HepG2 (cell line): ENCODE measurements around the gene ARMH3. TPM values are rescaled to one million over a fixed set of nuclear protein-coding genes. Genes with fewer than 3 reads are reported as not detected.

ENCODE experiments used
- ATAC-seq: fragments of 200-7000 bp; cut with Tn5 transposase; 3 replicates; pipeline ENCODE4 v1.9.1; 2020; ENCODE audit warnings: mild to moderate bottlenecking, moderate library complexity
- BruUV-seq: library from RNA; stranded (reverse); fragments of 400-500 nt; replicated peaks from 2 replicates; lab custom pipeline; 2021; lab: Mats Ljungman, UMichigan
- CTCF ChIA-PET: fragments of 300-600 bp; formaldehyde crosslinking; extraction: SDS; loops from one replicate; lab custom pipeline; 2021; ENCODE audit warnings: low total read pairs, inconsistent platforms, low intra/inter-chr PET ratio; lab: Yijun Ruan, JAX
- POLR2A ChIA-PET: fragments of 350-600 bp; sonication (Branson Sonifier 250); formaldehyde crosslinking; loops from one replicate; lab custom pipeline; 2020; ENCODE audit warnings: antibody characterized with exemption, inconsistent platforms; lab: Yijun Ruan, JAX
- DNase-seq: peaks from one replicate; pipeline ENCODE4 v3.0.0-alpha.2; 2015; ENCODE audit warnings: low spot score
- FAIRE-seq: peaks from 3 replicates; lab custom pipeline; 2011; peaks lifted over from hg19 to GRCh38; lab: Jason Lieb, UNC
- H2AFZ ChIP-seq: one replicate; pipeline ENCODE4 v1.6.1; 2011; ENCODE audit warnings: low read length, inconsistent platforms
- H3K27ac ChIP-seq: fragments of 300-600 bp; 3 replicates; pipeline ENCODE4 v1.8.0; 2011; ENCODE audit warnings: mixed run types, mild to moderate bottlenecking, mixed read lengths, low read length, inconsistent platforms; ENCODE audit not compliant: insufficient read depth; ENCODE audit errors: extremely low read length
- H3K27me3 ChIP-seq, 2 experiments: fragments of 200-600 bp in 1 of 2; 2 replicates in 1 of 2; 3 replicates in 1 of 2; pipeline versions ENCODE4 v1.6.0 to v1.8.0; 2011; ENCODE audit warnings: low read length in 2 of 2, mild to moderate bottlenecking in 2 of 2, moderate library complexity in 2 of 2, inconsistent platforms in 1 of 2; ENCODE audit not compliant: insufficient read depth in 2 of 2, control insufficient read depth in 1 of 2
- H3K36me3 ChIP-seq, 2 experiments: fragments of 200-600 bp in 1 of 2; replicated peaks in 1 of 2; 2 replicates in 1 of 2; 3 replicates in 1 of 2; pipeline versions ENCODE4 v1.5.1 to v1.8.0; 2011; ENCODE audit warnings: low read length in 2 of 2, inconsistent platforms in 1 of 2; ENCODE audit not compliant: insufficient read depth in 2 of 2, control insufficient read depth in 1 of 2
- H3K4me1 ChIP-seq: 2 replicates; pipeline ENCODE4 v1.5.1; 2012; ENCODE audit warnings: low read length, inconsistent platforms; ENCODE audit not compliant: insufficient read depth
- H3K4me2 ChIP-seq: 2 replicates; pipeline ENCODE4 v1.6.0; 2011; ENCODE audit warnings: low read depth, low read length, inconsistent platforms
- H3K4me3 ChIP-seq, 3 experiments: fragments of 200-600 bp in 1 of 3; sonication (generic), shearing (Covaris generic) in 1 of 3; replicated peaks in 1 of 3; 2 replicates each; pipeline ENCODE4 v1.5.1; 2011 to 2016; ENCODE audit warnings: low read length in 3 of 3, inconsistent platforms in 2 of 3, low read depth in 2 of 3, mild to moderate bottlenecking in 2 of 3, control low read depth in 1 of 3, mixed read lengths in 1 of 3; ENCODE audit not compliant: insufficient read depth in 1 of 3
- H3K79me2 ChIP-seq: one replicate; pipeline ENCODE4 v1.6.1; 2011; ENCODE audit warnings: low read length, inconsistent platforms; ENCODE audit not compliant: insufficient read depth
- H3K9ac ChIP-seq: 2 replicates; pipeline ENCODE4 v1.6.0; 2011; ENCODE audit warnings: mild to moderate bottlenecking, low read depth, low read length, inconsistent platforms; ENCODE audit not compliant: insufficient read depth
- H3K9me3 ChIP-seq: 2 replicates; pipeline ENCODE4 v1.5.1; 2012; ENCODE audit warnings: mild to moderate bottlenecking, low read length
- H4K20me1 ChIP-seq: 2 replicates; pipeline ENCODE4 v1.6.0; 2011; ENCODE audit warnings: inconsistent platforms, mild to moderate bottlenecking, low read length, moderate library complexity; ENCODE audit not compliant: insufficient read depth
- AHDC1 ChIP-seq: sonication (generic); formaldehyde crosslinking; IDR thresholded peaks from 2 replicates; pipeline ENCODE4 v1.5.1; 2020; ENCODE audit warnings: mild to moderate bottlenecking, missing genetic modification reagents, borderline replicate concordance
- HIC2 ChIP-seq: sonication (generic); formaldehyde crosslinking; IDR thresholded peaks from 2 replicates; pipeline ENCODE4 v1.9.0; 2022; ENCODE audit warnings: low read depth, missing genetic modification reagents
- HOXA7 ChIP-seq: sonication (generic); formaldehyde crosslinking; IDR thresholded peaks from 2 replicates; pipeline ENCODE4 v1.8.1; 2022; ENCODE audit warnings: mild to moderate bottlenecking, missing genetic modification reagents, moderate library complexity
- KAT7 ChIP-seq: IDR thresholded peaks from 2 replicates; pipeline ENCODE4 v1.6.1; 2018; ENCODE audit warnings: borderline replicate concordance, missing compliant biosample characterization
- MIXL1 ChIP-seq: IDR thresholded peaks from 2 replicates; pipeline ENCODE4 v1.6.1; 2016
- SRSF1 ChIP-seq: fragments of 200-400 bp; formaldehyde crosslinking; optimal IDR thresholded peaks from 2 replicates; pipeline ENCODE3; 2017; ENCODE audit warnings: mild to moderate bottlenecking, low read depth, low read length, moderate library complexity
- TAF15 ChIP-seq: fragments of 200-400 bp; formaldehyde crosslinking; IDR thresholded peaks from one replicate; pipeline ENCODE4 v1.6.1; 2018; ENCODE audit warnings: mild to moderate bottlenecking, low read depth, low read length; ENCODE audit not compliant: poor library complexity, severe bottlenecking
- TP53 ChIP-seq: sonication (generic); formaldehyde crosslinking; conservative IDR thresholded peaks from 2 replicates; pipeline ENCODE4 v1.4.0; 2020; ENCODE audit warnings: missing genetic modification reagents
- ZNF260 ChIP-seq: sonication (generic); formaldehyde crosslinking; IDR thresholded peaks from 2 replicates; pipeline ENCODE4 v1.4.0; 2020; ENCODE audit warnings: missing genetic modification reagents, low read depth, mild to moderate bottlenecking, borderline replicate concordance
- ZNF614 ChIP-seq: IDR thresholded peaks from 2 replicates; pipeline ENCODE4 v1.6.1; 2018; ENCODE audit warnings: missing biosample characterization, missing genetic modification reagents, inconsistent platforms, borderline replicate concordance
- whole genome bisulfite sequencing: methylation state at CpG from one replicate; pipeline ENCODE4 v1.1.6; 2017; ENCODE audit warnings: low lambda C conversion rate; 5-methylcytosine and 5-hydroxymethylcytosine counted together
- in situ Hi-C: cut with HindIII; loops from 2 replicates; pipeline ENCODE4 v1.10.0; 2017; ENCODE audit warnings: low pct_unique_long_range_greater_than_20kb; ENCODE audit not compliant: extremely low pct_ligation_motif_present
- intact Hi-C: fragments of 100-400 bp; cut with micrococcal nuclease; formaldehyde crosslinking; loops from one replicate; pipeline ENCODE4 v1.10.0; 2022; ENCODE audit not compliant: unreplicated experiment
- polyA plus RNA-seq, 8 experiments: library from polyadenylated mRNA; depleted of rRNA in 3 of 8; stranded (reverse) in 7 of 8; unstranded in 1 of 8; fragments of >200 nt; fragmentation: Illumina TruSeq in 4 of 8; extraction: Trizol in 4 of 8; gene quantifications; 2 replicates each; pipeline versions ENCODE4 v1.2.1 to v1.2.3, GENCODE V29; 2011 to 2016; ENCODE audit warnings: low read depth in 4 of 8, missing spikeins in 1 of 8, mixed read lengths in 1 of 8; ENCODE audit not compliant: insufficient read depth in 1 of 8
- total RNA-seq, 5 experiments: library from RNA; depleted of rRNA; stranded (reverse); fragments of >200 nt; fragmentation: Illumina TruSeq; extraction: Trizol; gene quantifications; 2 replicates each; pipeline ENCODE4 v1.2.3, GENCODE V29; 2016; ENCODE audit warnings: low read depth in 1 of 5
- TF ChIP-seq, protein P1 (sequence below): sonication (generic); formaldehyde crosslinking; IDR thresholded peaks from 2 replicates; pipeline ENCODE4 v1.4.0; 2020; ENCODE audit warnings: mild to moderate bottlenecking, missing genetic modification reagents
- TF ChIP-seq, protein P2 (sequence below): sonication (generic); formaldehyde crosslinking; IDR thresholded peaks from 2 replicates; pipeline ENCODE4 v1.4.0; 2020; ENCODE audit warnings: missing genetic modification reagents, borderline replicate concordance

ARMH3 gene
- total and polyA plus RNA-seq, 2 of the 13 experiments (the other 11 are each of a cell fraction or from before 2014, with no cell fraction given) = 8.4 to 16.9 TPM

GRCh38 chr10:101967119-101967518, 88.9 kb downstream of the ARMH3 start:
- Histone ChIP-seq H3K36me3 (peaks cover 2 to 24% of the 10 kb centered on the region in 2 experiments; a peak in 3 of 5 replicates), H3K27me3 (no peaks in the 10 kb centered on the region), H3K4me3 (no peak overlapping the region), H3K27ac (no peak overlapping the region), H3K9ac (no peak overlapping the region), H3K4me2 (no peak overlapping the region), H3K79me2 (no peaks in the 10 kb centered on the region), H4K20me1 (no peaks in the 10 kb centered on the region), H3K4me1 (no peaks in the 10 kb centered on the region), H2AFZ (no peak overlapping the region), H3K9me3 (no peaks in the 10 kb centered on the region)
- DNase-seq (no peak), FAIRE-seq (no peak), ATAC-seq (no peak)
- 94% methylated on average over 2 of the region's 2 CpGs for WGBS
- in situ Hi-C loops = no loop called here
- POLR2A ChIA-PET = no interaction called here
- CTCF ChIA-PET = no interaction called here
- intact Hi-C loops = no loop called here
- BruUV-seq = no TSS peak
- TF ChIP-seq ZNF614 (CRISPR knock-in tag) = no peak
- TF ChIP-seq SRSF1 = no peak
- no peak for TF ChIP-seq ZNF260 (CRISPR knock-in tag)
- TF ChIP-seq TP53 (CRISPR knock-in tag) = no peak
- no peak for TF ChIP-seq AHDC1 (CRISPR knock-in tag)
- TF ChIP-seq TAF15 = no peak
- TF ChIP-seq, protein P1, sequence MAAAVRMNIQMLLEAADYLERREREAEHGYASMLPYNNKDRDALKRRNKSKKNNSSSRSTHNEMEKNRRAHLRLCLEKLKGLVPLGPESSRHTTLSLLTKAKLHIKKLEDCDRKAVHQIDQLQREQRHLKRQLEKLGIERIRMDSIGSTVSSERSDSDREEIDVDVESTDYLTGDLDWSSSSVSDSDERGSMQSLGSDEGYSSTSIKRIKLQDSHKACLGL (CRISPR knock-in tag) = no peak
- TF ChIP-seq MIXL1 (CRISPR knock-in tag) = no peak
- TF ChIP-seq HOXA7 (CRISPR knock-in tag) = no peak
- TF ChIP-seq HIC2 (CRISPR knock-in tag) = no peak
- TF ChIP-seq, protein P2, sequence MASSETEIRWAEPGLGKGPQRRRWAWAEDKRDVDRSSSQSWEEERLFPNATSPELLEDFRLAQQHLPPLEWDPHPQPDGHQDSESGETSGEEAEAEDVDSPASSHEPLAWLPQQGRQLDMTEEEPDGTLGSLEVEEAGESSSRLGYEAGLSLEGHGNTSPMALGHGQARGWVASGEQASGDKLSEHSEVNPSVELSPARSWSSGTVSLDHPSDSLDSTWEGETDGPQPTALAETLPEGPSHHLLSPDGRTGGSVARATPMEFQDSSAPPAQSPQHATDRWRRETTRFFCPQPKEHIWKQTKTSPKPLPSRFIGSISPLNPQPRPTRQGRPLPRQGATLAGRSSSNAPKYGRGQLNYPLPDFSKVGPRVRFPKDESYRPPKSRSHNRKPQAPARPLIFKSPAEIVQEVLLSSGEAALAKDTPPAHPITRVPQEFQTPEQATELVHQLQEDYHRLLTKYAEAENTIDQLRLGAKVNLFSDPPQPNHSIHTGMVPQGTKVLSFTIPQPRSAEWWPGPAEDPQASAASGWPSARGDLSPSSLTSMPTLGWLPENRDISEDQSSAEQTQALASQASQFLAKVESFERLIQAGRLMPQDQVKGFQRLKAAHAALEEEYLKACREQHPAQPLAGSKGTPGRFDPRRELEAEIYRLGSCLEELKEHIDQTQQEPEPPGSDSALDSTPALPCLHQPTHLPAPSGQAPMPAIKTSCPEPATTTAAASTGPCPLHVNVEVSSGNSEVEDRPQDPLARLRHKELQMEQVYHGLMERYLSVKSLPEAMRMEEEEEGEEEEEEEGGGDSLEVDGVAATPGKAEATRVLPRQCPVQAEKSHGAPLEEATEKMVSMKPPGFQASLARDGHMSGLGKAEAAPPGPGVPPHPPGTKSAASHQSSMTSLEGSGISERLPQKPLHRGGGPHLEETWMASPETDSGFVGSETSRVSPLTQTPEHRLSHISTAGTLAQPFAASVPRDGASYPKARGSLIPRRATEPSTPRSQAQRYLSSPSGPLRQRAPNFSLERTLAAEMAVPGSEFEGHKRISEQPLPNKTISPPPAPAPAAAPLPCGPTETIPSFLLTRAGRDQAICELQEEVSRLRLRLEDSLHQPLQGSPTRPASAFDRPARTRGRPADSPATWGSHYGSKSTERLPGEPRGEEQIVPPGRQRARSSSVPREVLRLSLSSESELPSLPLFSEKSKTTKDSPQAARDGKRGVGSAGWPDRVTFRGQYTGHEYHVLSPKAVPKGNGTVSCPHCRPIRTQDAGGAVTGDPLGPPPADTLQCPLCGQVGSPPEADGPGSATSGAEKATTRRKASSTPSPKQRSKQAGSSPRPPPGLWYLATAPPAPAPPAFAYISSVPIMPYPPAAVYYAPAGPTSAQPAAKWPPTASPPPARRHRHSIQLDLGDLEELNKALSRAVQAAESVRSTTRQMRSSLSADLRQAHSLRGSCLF (CRISPR knock-in tag) = no peak
- TF ChIP-seq KAT7 = no peak
